Stimulated activated CD4-positive, alpha-beta T cell treated with anti-CD3 and anti-CD28 coated beads, TNF-alpha, amount 100 ng/mL, for 48 hours (primary cell): ENCODE results near the gene POU2F1.

ENCODE experiments used
- DNase-seq, 3 donors: peaks; one replicate each; pipeline ENCODE4 v3.0.0-alpha.2; 2020; ENCODE audit warnings: low read depth in 3 of 3

Gene POU2F1

DNA sequence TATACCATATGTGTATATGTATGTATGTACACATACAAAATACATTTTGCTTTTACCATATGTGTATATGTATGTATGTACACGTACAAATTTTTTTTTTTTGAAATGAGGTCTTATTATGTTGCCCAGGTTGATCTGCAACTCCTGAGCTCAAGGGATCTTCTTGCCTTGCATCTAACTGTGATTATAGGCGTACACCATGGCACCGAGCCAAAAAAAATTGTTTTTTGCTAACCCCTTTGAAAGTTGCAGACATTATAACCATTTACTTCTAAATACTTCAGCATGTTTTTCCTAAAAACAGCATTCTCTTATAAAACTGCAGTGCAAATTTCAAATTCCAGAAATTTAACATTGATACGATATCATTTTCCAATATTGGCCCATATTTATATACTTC is 147.0 kb downstream of the POU2F1 start:
- DNase-seq: no peak

DNA sequence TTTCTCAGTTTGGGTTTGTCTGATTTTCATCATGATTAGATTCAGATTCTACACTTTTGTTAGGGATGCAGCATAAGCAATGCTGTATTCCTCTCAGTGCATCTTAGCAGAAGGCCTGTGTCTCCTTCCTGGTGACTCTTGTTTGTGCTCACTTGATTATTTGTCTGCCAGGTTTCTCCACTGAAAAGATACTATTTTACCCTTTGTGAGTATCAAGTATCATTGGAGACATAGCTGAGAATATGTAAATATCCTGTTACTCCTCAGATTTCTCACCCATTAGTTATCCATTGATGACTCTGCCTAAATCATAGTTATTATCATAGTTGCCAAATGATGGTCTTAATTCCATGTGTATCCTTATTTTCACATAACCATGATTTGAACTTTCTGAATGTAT is 148.5 kb downstream of the POU2F1 start:
- no peak for DNase-seq

DNA sequence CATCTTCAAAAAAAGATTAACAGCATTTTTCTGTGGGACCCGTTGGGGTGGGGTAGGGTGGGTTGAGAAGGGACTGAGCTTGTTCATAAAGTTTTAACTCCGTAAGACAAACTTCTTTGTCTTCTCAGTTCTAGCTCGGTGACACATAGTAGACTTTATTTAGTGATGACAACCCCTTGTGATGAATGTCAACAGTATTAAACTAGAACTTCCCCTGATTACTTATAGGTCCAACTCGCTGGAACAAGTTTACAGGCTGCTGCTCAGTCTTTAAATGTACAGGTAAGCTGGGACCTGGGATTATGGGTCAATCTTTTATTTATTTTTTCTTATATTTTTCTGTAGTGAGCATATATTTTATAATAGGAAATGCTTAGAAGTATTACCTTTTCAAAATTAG is 149.2 kb downstream of the POU2F1 start:
- no peak for DNase-seq

DNA sequence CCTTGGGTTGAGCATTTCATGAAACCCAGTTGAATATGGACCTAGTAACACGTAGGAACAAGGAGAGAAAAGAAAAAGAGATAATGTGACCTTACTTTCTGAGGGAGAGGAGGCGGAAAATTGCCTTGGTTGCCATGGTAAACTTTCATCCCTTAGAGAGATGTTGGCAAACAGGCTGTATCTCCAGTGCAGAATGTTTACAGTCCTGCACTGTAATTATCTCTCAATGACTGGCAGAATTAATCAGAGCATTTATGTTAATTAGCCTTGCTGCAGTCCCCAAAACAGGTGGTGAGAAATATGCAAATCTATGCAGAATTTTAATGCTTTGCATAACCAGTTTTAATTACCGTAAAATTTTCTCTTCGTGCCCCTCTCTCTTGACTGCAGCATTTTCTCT is 150.3 kb downstream of the POU2F1 start:
- DNase-seq: no peak

DNA sequence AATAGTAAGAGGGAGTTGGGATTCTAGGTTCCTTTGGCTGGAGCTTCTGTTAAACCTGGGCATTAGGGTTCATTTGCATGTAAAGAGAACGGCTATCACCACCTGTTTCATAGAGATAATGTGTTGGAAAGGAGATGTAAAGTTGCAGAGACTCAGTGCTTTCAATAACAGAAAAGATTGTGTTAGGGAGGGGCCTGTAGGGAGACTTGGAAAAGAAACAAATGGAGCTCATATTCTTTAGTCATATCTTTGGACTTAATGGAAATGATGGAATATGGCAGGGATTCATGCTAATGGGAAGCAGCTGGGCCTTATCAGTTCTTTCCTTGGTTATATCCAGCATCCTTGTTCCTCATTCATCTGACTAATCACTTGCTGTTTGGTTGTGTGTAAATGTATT is 152.7 kb downstream of the POU2F1 start:
- no peak for DNase-seq

DNA sequence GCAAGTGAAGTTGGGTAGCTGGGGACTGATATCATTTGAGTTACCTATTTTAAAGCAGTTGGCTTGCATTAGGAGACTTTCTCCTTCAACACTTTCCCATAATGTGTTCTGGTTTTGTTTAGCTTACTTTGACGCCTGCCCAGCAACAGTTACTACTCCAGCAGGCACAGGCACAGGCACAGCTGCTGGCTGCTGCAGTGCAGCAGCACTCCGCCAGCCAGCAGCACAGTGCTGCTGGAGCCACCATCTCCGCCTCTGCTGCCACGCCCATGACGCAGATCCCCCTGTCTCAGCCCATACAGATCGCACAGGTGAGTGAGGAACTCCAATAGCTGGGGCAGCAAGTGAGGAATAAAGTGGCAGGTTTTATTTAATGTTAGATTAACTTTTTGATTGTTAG is 153.3 kb downstream of the POU2F1 start:
- no peak for DNase-seq

DNA sequence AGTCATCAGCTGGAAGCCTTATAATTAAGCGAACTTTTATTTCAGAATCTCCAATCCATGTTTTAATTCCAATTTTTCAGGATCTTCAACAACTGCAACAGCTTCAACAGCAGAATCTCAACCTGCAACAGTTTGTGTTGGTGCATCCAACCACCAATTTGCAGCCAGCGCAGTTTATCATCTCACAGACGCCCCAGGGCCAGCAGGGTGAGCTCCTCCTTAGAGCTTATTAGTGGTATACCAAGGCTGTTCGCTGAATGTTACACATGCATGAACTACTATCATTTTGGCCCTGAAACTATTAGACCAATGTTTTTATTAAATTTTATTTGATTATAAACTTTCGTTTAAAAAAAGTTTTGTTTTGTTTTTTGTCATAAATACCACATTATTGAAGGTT is 155.3 kb downstream of the POU2F1 start:
- DNase-seq: no peak

DNA sequence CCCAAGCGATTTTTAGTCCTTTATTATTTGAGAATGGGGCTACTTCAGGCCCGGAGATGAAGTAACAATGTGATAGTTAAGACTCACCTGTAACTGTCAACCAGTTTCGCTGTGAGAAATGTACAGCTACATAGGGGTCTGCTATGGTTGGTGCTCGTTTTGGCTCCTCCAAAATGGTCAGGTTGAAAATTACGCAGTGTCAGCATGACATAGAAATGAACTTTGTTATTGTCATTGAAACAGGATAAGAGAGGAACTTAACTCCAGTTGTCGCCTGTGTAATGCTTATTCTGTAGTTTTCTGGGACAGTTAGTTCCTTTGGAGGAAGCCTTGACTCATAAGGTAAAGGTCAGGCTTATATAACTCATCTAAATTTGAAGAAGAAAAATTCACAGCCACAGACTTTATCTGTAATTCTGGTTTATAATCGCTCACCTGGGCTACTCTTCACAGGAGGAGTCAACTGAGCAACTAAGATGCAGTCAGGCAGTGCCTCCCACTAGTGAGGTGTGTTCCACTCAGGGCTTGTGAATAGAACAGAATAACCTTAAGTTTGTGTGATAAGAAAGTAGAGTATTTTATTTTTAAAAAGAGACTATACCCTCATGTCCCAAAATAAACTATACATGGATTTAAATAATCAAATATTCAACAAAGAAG is 166.7 kb downstream of the POU2F1 start:
- DNase-seq: no peak

DNA sequence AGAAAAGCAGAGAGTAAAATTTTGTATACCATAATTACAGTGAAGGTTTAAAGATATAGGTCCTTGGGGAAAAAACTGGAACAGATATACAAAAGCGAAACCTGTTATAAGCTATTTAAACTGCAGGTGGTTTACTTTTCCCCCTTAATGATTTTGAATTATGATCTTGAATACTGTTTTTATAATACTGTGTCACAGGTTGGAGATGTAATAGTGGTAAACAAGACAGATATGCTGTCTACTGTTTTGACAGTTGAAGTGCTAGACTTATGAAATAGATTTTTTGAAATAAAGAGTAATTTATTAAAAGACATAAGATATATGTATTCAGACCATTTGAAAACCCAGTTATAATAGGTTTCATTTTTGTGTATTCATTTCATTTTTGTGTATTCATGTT is 168.3 kb downstream of the POU2F1 start:
- no peak for DNase-seq

DNA sequence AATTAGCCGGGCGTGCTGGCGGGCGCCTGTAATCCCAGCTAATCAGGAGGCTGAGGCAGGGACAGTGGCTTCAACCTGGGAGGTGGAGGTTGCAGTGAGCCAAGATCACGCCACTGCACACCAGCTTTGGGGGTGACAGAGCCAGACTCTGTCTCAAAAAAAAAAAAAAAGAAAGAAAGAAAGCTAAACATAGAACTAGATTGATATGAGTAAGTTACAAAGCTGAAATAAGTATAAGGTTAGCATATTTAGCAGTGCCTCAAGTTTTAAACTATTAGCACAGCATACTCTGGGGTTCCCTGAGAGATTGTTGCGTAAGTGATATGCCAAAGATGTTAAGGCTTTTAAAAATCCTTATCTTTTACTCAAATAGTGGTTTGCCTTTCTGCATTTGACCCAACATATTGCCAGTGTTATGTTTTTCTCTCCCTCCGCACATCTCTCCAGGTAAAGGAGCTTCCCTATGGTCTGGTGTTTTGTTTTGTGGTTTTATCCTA is 171.6 kb downstream of the POU2F1 start:
- DNase-seq: no peak

DNA sequence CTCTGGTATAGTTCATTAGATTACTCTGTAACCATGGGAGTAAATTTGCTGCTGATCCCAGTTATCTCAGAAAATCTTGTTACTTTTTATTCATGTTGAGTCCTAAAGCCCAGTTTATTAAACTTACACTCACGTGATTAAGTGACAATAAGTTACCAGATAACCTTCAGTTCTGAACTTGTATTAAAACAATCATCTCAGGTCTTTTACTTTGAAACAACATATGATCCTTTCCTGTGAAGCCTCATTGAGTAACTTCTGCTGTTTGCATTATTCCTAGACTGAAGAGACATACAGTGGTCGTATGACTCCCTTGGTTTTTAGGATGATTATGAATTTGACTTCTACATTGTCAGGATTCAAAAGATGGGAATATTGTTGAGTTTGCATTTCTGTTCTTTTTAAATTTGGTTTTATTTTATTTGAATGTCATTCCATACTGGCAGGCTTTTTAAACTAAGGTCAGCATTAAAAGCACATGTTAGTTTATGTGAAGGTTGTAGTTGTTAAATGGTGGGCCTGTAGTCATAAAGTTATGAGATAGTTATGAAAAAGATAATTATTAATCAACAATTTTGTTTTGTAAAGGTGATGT is 179.8 kb downstream of the POU2F1 start:
- DNase-seq: no peak

DNA sequence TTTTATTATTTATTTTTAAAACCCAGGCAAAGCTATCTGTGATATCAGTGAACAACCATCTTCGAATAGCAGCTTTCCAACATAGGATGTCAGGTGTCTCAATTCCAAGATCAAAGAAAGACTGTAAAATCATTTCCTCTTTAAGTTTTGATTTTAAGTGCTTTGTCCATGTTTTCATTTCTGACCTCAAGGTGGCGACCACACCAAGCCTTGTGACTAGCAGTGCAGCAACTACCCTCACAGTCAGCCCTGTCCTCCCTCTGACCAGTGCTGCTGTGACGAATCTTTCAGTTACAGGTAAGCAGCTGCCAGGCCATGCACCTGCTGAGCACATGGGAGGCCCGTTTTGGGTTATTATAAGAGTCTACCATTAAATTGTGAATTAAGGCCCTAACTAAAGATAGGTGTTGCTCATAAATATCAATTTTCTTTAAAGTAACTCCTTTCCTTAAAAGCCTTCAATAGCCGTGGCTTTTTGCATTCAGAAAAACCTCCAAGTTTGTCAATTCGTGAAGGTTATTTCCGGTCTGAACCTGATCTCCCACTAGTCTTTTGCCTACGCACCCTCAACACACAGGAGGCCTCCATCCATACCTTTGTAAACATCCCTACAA is 180.7 kb downstream of the POU2F1 start:
- peak in 1 of 3 donors; percentile 23 for DNase-seq

DNA sequence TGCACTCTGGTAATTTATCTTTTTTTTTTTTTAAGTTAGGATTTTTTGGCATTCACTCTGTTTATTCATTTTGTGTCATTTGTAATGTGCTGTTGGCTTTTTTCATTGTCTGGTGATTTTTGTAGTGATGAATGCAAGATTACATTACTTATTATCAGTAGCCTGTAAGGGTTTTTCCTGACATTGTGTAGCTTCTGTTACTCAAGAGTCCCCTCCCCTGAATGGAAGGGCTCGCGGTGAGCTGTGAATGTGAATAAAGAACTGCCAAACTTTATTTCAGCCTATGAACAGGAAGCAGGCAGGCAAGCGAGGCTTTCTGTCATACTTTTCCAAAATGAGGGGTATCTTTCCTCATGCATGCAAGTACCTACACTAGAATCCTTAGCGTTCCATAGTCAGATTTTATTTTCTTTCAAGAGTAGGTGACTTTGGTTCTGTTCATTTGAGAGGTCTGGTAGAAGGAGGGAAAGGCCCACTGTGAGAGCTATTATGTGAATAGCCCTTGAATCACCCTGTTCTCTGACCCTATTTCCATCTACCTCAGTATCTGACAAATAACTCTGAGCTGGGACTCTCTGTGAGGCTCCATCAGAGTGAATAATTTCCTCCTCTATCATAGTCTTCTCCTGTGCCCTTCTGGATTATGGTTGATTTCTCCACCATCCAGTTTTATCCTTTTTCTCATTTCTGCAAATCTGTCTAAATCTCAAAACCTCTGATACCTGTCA is 183.6 kb downstream of the POU2F1 start:
- no peak for DNase-seq

DNA sequence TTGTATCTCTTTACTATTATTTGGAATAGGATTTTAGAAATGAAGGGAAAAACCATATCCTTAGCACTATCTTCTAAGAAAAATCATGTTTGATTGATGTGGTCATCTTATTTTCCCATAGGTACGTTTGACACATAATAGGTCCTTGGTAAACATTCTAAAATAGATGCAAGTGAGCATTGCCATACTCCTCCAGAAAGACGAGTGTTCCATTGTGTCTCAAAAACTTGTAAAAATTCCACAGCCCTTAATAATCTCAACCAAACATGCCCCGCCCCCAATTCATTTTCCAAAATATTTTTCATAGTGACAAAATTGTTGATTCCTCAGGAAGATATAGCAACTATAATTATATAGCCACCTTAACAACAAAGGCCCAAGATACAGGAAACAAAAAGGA is 184.2 kb downstream of the POU2F1 start:
- DNase-seq: no peak

DNA sequence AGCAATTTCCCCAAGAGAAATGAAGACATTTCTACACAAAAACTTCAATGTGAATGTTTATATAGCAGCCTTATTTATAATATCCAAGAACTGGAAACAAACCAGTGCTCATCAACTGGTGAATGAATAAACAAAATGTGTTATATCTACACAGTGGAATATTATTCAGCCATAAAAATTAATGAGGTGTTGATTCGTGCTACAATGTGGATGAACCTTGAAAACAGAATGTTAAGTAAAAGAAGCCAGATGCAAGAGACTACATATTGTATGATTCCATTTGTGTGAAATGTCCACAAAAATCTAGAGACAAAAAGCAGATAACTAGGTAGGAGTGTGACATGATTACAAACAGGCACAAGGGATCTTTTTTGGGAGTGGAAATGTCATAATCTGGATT is 187.7 kb downstream of the POU2F1 start:
- DNase-seq: no peak

DNA sequence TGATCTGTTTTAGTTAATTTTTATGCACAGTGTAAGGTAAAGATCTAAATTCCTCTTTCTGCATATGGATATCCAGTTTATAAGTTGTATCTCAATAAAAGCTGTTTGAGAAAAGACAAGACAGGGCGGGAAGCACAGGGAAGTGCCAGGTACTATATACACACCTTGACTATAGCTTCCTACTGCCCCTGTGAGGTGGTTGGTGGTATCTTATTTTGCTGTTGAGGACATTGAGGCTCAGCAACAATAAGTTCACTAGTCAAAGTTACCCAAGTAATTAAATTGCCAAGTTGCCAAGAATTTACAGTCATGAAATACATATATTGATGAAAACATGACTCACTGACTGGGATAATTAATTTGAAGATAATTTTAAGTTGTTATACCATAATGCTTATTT is 188.5 kb downstream of the POU2F1 start:
- no peak for DNase-seq

DNA sequence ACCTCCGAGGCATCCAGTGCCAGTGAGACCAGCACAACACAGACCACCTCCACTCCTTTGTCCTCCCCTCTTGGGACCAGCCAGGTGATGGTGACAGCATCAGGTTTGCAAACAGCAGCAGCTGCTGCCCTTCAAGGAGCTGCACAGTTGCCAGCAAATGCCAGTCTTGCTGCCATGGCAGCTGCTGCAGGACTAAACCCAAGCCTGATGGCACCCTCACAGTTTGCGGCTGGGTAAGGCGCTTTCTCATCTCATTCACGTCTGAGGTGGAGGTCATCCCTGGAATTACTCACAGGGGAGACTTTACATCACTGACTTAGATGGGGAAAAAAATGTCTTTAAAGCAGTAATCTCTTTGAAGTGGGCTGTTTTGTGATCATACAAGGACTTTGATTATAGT is 191.4 kb downstream of the POU2F1 start:
- DNase-seq: peak in 1 of 3 donors; percentile 18

DNA sequence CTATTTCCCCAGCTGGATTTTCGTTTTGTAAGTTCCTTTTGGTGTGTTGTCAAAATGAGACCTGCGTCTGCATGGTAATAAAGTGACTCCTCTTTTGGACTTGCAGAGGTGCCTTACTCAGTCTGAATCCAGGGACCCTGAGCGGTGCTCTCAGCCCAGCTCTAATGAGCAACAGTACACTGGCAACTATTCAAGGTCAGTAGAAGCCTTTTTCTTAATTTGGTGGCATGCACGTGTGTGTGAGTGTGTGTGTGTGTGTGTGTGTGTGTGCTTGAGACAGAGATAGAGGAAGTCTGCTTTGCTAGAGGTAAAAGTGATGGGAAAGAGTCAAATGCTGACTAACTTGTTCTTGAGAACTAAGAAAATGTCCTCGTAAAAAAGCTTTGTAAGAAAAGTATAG is 192.2 kb downstream of the POU2F1 start:
- no peak for DNase-seq

DNA sequence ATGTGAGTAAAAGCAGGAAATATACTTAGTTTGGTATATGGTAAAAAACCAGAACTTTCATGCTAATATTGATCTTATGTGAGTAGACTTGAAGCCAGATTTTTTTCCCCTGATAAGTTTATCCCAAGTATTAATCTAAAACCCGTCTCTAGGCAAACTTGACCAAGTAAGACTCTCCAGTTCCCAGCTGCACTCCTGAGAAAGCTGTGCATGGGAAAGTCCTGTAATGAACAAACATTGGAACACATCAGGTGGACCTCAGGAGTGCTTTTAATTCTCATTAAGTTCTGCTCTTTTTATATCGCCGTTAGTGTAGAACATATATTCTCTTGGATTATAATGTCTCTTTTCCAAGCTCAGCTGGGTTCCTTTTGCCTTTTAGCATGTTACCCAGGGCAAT is 192.6 kb downstream of the POU2F1 start:
- no peak for DNase-seq

DNA sequence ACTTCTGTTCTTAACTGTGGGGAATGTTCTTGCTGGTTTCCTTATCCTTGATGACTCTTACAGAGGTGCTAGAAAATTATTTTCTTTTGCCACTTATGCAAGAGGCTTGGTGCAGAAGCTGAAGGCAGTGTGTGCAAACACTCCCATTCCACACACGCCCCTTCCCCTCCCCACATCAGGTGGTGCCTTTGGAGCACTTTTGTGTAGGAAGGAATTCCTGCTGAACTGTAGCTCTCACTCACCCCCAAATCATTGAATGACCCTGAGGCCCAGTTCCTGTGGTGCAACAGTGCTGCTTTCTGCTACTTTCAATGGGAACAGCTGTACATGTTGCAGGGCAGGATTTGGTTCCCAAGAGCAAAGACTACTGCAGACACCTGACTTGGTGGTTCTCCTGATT is 195.8 kb downstream of the POU2F1 start:
- no peak for DNase-seq

DNA sequence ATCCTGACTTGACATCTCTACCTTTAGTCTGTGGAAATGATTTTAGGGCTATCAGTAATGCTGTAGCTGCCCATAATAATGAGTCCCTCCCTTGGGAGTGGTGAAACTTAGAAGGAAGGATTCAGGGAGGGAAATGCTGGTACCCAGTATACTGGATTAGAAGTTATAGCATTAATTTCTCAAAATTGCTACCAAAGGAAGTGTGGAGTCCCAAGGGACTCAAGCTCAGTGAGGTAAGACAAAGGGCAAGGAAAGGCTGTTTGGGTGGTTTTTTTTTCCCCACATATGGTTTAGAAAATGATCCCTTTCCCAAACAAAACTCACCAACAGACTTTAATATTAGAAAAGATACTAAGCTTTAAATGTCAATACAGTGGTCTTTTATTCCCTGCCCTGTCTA is 197.7 kb downstream of the POU2F1 start:
- no peak for DNase-seq

DNA sequence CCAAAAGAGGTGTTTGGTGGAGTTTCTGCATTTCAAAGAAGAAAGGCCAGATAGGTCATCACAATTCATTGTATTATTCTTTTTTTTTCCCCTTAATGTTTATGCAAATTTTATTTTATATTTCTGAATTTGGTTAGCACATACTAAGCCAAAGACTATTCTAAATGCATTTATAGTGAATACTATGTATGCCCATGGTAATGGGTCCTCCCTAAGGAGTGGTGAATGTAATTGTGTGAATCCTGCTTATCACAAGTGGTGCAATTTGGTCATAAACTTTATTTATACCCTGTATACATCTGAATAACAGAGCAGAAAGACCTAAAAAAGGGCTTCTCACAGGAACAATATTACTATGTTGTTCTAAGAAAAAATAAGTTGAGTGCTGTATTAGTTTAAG is 198.6 kb downstream of the POU2F1 start:
- no peak for DNase-seq

DNA sequence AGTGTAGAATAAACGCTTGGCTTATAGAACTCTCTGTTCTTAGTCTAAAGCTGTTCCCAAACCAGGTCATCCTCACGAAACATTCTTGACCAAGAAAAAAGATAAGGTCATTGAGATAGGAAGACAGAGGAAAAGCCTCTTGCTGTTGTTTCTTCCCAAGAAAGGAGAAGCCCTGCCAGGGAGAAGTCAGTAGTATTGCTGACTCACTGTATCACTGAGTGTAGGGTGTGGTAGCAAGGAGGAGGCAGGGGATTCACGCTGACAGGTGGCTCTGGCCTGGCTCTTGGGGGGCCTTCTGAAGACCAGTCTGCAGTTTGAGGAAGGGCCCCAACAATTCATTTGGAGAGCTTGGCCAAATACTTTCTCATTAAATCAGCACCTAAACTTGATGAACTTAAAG is 199.8 kb downstream of the POU2F1 start:
- no peak for DNase-seq
